Umbilical cord (tissue), 2 donors: Measurements from ENCODE around the gene PLPP4. TPM values are rescaled to one million over a fixed set of nuclear protein-coding genes. Genes with fewer than 3 reads are reported as not detected.
A peak's percentile ranks its signal among the peaks of the same experiment; 100 is the strongest.

Source experiments
- DNase-seq: peaks from one replicate; pipeline ENCODE4 v3.0.0-alpha.2; 2015; ENCODE audit warnings: low spot score
- total RNA-seq: library from RNA; depleted of rRNA; stranded (reverse); fragments of >200 nt; gene quantifications from one replicate; pipeline ENCODE4 v1.2.3, GENCODE V29; 2014; ENCODE audit warnings: low replicate concordance; ENCODE audit not compliant: insufficient read depth

PLPP4 gene
- total RNA-seq, 1 donor from 2014 or later: 1.9 TPM

DNA sequence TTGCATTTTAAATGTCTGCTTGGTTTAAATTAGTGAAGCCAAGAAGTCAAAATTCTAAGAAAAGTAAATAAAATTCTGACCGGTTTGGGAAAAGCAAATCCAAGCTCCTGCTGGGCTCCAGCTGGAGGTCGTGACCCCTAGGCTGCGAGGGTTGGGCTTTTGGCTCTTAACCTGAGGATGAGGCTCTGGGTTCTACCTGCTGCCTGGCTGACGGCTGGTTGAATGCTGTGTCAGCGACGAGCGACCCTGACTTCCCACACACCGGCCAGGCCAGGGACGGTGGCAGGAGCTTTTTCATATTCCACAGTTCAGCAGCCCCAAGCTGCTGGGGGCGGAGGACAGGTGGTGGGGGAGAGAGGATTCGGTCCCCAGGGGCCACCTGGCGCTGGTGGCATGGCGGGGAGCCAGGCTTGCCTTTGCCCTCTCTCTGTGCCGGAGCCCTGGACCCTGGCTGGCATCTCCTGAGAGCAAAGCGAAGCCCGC lies 843 bp upstream of the PLPP4 start:
- DNase-seq: no peak

DNA sequence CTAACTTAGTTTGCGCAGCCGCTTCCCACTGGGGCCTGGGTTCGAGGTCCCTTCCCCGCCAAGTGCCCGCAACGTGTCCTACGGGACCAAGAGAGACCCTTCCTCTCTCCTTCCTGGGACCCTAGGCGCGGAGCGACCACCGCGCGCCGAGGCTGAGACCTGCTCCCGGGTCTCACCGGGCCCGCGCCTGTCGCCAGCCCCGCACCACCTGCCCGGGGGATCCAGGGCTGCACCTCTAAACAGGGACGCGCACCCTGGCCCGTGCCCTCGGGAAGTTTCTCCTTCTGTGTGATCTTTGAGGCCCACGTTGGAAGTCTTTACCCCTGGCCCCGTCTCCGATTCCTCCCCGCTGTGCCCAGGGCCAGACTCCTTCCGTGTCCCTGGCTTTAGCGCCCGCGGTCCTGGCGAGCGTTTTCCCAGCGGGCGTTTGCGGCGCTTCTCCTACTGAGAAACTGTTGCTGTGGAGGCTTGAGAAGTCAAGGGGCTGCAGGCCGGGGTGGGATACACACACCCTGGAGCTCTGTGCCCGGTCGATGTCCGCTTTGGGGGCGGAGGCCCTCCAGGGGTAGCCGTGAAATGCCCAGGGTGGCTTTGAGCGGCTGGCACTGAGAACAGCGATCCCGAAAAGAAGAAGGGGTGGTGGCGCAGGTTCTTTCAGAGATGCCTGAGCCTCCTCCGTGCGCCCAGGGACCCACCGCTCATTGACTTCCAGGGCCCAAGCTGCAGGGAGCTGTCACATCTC lies 575 bp downstream of the PLPP4 start:
- no peak for DNase-seq

DNA sequence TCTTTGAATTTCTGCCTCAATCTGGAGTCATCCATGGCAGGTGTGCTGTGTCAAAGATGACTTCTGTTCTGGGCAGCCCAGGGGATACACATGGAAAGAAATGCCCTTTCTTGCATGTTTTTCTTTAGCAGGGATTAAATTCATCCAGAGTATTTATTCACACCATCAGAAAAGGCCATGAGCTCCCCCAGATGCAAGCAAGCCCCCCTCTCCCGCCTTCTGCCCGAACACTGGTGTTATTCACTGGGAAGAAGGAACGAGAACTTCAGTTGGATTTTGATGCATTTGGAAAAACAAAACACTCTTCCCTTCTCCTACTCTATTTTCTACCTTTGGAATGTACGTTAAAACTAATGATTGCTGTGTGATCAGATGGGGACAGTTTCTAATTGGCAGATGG lies 1.4 kb downstream of the PLPP4 start:
- no peak for DNase-seq

DNA sequence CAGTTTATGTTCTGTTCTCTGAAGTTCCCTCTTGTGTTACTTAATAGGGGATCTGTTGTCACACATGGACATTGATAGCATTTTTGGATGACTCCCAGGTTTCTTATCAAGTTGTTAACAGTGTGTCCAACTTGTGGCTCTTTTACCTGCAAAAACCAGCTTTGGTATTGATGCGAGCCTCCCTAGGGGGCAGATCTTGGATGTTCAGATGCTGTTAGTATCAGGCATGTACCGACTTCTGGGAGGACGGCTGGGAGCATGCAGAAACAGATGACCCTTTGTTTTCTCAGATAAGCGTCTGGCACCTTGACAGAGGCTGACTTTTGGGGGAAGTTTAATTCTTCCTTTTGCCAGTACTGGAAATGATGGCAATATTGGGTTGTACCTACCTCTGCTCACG lies 2.2 kb downstream of the PLPP4 start:
- no peak for DNase-seq

DNA sequence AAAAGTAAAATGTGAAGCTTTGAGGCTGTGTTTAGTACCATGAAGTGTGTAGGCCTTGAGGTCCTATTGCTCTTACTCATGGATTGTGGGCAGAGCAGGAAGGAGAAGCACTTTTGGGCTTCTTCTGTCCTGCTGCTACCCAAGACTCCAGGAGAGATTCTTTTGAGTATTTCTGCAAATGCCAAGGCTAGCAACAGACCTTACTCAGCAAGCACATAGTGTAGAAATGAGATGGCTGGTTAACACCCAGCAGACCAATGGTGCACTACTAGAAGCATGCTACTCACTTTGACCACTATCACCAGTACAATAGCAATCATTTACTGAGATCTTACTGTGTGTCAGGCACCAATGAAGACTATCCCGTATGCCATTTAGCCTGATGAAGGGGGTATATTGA lies 3.2 kb downstream of the PLPP4 start:
- no peak for DNase-seq

DNA sequence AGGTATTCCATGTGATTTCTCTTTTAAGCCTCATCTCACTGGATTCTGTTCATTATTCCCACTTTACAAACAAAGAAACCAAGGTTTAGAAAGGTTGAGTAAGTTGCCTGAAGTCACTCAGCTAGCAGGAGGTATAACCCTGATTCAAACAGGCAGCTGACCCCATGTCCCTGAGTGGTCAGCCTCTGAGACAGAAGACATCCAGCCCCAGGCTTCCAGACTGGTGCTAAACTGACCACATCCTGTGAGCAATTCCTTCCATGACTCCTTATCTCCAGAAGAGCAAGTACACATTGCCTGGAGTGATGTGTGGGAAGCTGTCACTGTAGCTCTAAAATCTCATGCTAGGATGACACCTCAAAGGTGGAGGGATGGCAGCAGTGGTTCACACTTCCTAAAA lies 3.7 kb downstream of the PLPP4 start:
- DNase-seq: no peak

DNA sequence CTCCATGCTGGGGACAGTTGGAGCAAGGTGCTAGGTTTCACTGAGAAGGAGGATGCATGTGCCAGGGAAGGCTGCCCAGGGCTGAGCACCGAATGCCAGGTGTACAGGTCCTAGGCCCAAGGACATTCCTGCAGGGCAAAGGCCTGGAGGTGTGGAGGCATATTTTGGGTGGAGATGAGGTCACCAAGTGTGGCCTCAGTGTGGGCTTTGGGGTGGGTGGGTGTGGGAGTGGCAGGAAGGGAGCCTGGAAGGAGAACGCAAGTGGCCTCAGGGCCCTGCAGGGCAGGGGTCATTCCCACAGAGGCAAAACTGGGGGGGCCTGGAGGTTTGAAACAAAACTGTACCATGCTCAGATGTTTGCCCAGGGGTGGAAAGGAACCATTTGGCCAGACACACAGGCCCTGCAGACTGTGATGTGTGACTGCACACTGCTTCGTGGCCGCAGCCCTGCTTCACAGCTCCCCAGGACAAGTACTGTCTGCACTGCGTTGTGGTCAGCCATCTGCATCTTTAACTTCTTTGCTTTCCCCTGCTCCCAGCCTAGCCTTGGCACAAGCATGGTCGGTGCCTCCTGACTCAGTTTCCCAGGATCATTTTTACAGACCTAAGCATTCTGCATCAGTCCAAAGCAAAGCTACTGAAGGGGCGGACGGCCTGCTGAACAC lies 5.1 kb downstream of the PLPP4 start:
- DNase-seq: no peak

DNA sequence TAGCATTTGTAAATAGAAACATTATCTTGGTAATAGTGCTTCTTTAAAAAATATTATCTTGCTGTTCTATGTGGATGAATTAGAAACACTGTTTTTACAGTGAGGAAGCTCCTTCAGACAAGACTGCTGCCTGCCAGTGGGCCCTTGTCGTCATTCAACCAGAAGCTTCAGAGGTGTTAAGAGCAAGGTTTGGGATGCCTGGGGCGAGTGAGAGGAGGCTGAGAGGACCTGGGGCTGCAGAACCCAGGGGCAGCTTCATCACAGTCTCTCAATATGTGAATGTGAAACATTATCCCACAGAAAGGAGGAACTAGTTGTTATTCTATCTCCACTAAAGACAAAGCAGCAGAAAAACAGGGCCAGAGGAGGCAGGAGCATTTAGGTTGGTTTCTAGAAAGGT lies 8.1 kb downstream of the PLPP4 start:
- DNase-seq: no peak

DNA sequence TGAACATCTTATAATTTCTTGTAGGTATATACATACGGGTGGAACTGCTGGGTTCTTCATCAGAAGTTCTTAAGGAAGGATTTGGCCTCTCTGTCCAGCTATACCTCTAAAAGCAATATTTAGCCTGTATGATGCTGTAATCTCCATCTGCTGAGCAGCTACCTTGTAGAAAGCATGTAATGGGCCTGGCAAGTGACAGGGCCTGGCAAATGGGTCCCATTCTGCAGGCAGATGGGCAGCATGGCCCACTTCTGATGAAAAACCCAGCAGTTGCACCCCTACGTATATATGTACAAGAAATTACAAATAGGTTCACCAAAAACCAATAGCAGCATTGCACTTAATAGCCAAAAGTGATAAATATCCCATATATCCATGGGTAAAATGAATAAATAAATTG lies 9.0 kb downstream of the PLPP4 start:
- DNase-seq: no peak

DNA sequence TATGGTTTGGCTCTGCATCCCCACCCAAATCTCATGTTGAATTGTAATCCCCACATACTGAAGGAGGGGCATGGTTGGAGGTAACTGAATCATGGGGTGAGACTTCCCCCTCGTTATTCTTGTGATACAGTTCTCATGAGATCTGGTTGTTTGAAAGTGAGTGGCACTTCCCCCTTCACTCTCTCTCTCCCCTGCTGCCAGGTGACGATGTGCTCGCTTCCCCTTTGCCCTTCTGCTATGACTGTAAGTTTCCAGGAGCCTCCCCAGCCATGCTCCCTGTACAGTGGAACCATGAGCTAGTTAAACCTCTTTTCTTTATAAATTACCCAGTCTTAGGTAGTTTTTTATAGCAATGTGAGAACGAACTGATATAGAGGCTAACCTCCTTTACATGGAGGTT lies 16.6 kb downstream of the PLPP4 start:
- no peak for DNase-seq

DNA sequence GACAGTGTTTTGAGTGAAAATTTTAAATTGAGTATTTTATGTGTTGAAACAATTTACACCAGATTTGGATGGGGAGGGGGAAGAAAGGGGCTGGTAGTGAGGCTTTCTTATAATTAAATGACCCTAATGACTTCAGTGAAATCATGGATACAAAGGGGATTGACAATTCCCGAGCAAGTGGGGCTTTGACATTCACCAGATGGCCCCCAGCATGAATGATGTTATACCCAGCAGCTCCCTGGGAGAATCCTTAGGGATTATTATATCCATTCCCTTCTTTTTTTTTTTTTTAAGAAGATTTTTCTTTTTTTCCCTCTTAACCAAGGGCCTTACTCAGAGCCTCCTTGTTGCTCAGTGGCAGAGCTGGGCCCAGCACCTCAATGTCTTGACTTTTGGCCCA lies 17.9 kb downstream of the PLPP4 start:
- DNase-seq: no peak

DNA sequence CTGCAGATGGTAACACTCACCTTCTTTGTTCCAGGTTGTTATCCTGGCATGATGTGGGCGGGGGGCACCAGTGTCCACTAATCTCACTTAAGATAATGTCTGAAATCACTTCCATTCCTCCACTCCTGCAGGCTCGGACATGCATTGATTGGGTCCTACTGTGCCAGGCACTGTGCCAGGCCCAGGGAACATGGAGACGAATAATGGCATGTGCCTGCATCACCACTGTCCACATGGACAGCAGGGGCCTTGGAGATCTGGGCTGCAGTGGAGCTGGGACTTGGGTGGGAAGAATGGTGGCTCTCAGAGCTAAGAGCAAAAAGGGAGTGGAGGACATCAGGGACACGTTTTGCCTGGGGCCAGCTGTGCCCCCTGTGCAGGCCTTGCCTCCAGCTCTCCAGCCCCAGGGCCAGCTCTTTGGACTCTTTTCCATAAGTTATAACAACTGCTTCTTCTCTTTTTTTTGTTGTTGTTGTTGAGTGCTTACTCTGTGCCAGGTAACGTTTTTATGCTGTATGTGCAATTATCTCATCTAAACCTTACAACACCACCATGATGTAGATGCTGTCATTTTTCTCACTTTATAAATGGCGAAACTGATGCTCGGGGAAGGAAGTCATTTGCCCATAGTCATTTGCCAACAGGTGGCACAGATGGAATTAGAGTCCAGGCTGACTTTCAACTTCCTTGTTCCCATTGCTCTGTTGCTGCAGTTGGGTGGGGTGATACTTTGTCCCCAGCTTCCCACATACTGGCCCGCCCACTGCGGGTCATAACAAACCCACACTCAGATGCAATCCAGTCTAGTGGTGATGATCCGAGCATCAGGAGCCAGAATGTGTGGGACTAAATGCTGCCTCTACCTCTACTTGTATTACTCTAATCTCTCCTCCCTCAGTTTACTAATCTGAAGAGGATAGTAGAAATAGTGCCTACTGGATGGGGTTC lies 19.1 kb downstream of the PLPP4 start:
- DNase-seq: no peak

DNA sequence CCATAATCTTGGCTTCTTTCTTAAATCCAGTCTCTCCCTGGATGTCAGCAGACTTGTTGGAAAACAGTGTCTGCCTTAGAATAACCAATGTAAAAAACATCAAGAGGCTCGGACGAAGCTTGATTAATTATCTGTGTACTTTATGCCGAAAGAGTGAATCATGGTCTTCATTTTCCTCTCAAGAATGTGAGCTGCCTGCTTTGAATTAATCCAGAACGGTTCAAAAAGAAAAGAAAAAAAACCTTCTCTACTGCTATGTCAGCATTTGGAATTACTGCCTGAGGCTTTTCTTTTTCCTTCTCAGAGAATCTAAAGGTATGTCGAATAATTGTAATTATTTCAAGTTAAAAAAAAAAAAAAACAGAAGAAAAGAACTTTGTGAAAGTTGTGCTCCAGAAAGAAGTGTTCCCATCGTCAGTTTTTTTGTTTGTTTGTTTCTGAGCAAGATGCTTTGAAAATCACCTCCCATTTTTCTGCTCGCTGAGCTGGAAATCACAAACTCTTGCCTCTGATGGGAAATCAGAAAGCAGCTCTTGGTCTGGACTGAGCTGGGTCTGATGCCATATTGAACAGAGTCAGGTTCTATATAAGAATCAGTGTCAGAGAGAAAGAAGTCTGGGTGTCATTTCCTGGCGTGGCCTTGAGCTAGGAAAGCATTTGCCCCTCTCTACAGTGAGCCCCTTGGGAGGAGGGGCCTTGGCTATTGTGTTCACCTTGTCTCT lies 20.2 kb downstream of the PLPP4 start:
- DNase-seq: peak; percentile 80

DNA sequence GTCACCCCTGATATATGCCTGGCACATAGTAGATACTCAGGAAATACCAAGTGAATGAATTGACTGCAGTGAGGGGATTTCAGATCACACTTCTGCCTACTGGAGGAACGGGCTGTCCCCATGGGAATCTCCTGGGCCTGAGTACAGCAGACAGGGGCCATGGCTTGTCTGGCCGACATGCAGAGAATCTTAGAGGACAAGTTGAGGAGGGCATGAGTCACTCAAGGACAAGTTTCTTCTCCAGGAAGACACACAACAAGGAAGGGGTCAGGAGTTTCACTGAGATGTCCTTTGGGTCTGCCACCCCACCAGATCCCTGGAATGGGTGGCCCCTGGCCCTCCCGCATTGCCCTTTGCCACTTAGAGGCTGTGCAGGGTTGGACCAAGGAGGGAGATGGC lies 20.7 kb downstream of the PLPP4 start:
- no peak for DNase-seq

DNA sequence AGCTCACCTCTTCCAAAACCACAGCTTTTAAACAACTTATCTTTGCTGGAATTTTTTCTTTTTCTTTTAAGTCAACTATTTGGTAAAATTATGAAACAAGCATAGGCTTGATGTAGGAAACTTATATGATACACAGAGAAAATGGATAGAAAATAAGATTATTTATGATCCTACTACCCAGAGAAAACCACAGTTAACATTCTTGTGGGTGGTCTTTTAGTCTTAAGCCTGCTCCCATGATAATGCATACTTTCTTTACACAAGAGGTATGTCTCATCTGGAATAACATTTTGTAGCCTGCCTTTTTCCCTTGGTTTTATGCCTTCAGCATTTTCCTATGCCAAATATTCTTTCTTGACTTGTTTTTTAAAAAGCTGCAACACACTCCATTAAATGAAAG lies 21.4 kb downstream of the PLPP4 start:
- no peak for DNase-seq

DNA sequence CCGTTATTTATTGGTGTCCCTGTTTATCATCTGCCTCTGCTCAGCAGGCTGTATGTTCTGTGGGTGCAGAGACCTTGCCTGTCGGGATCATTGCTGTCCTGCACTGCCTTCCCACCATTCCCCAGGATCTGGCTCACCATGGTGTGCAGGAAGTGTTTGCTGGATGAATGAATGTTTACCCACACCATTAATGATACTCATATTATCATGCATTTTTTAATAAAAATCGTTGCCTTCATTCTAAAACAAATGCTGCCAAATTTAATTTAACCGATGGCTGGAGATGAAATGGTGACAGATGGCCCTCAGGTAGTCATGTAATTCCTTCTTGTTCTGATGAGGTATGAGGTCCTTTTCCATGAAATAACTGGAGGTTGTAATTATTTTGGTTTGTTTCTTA lies 22.5 kb downstream of the PLPP4 start:
- no peak for DNase-seq

DNA sequence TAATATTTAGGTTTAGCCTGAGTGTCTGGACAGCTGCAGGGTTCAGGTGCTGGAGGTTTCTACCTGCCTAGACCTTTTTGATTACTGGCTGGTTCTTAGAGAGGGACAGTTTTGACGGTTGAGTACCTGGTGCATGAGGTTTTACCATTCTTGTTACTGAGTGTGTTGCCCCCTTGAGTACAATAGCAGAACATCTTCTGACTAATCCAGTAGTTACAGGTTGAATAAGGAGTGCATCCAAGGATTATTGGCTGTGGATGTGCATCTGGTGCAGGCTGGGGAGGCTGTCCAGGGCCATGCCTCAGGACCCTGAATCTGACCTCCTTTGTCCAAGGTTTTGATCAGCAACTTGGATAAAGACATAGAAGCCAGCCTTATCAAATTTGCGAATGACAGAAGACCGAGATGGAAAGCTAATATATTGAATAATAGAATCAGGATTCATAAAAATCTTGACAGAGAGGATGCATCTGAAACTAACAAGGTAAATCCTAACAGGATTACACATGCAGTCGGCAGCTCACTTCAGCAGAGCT lies 23.1 kb downstream of the PLPP4 start:
- DNase-seq: no peak

DNA sequence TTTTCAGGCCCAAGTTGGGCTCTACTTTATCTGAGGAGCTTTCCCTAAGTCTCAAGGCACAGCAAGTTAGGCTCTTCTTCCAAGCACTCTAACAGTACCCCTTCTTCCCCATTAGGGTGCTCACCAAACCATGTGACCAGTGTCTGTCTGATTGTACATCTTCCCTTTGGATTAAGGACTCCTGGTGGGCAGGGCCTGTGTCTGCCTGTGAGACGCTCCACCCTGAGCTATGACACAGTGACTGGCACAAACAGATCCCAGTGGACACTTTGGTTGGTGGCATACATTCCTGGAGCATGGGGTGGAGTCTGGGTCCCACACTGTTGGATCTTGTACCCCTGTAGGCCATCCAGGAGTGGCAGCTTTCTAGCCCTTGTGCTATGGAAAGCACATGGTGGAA lies 23.8 kb downstream of the PLPP4 start:
- DNase-seq: no peak

DNA sequence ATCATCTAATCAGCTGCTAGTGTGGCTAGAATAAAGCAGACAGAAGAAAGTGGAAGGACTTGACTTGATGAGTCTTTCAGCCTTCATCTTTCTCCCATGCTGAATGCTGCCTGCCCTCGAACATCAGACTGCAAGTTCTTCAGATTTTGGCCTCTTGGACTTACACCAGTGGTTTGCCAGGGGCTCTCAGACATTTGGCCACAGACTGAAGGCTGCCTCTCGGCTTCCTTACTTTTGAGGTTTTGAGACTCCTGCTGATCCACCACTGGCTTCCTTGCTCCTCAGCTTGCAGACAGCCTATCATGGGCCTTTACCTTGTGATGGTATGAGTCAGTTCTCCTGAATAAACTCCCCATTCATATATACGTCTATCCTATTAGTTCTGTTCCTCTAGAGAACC lies 26.0 kb downstream of the PLPP4 start:
- no peak for DNase-seq

DNA sequence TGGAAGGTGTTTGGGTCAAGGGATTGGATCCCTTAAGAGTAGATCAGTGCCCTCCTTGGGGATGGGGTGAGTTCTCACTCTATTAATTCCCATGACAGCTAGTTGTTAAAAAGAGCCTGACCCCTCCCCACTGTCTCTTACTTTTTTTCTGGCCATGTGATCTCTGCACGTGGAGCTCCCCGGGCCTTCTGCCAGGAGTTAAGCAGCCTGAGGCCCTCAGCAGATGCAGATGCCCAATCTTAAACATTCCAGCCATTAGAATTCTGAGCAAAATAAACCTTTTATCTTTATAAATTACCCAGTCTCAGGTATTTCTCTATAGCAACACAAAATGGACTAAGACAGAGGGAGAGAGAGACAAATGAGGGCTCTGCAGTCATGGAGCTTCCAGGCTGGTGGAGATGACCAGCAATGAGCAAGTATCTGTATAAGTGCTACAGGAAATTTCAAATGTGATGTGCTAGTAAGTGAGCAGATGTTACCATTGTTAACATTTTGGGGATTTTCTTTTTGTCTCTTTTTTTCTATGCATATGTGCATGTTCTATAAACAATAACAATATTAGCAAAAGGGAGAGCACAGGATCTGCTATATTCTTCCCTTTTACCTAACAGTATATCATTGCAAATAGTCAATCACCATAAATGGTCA lies 26.7 kb downstream of the PLPP4 start:
- no peak for DNase-seq

DNA sequence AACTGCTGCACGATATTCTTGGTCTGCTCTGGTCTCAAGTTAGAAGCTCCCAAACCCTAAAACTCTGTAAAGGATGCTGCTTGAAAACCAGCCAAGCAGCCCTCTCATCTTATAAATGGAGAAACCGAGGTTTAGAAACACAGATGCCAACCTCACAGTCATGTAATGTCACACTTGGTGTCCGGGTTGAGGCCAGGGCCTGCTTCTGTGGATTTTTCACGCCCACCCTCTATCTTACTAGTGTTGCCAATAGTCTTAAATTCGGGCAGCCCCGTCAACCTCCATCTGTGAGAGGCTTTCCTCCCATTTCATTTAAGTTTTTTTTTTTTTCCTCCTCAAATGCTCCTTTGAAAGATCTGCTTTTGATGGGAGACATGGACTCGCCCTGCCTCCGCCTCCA lies 28.9 kb downstream of the PLPP4 start:
- DNase-seq: no peak
